HepG2 (cell line): ENCODE measurements around the gene ZFPL1. TPM values are rescaled to one million over a fixed set of nuclear protein-coding genes. Genes with fewer than 3 reads are reported as not detected.

ENCODE experiments used
- FOXJ3 ChIP-seq: sonication (generic); formaldehyde crosslinking; IDR thresholded peaks from 2 replicates; pipeline ENCODE4 v1.4.0; 2020; ENCODE audit warnings: missing genetic modification reagents, mild to moderate bottlenecking, borderline replicate concordance
- TBX2 ChIP-seq: sonication (generic); formaldehyde crosslinking; IDR thresholded peaks from 2 replicates; pipeline ENCODE4 v1.5.0; 2020; ENCODE audit warnings: missing genetic modification reagents, mild to moderate bottlenecking, borderline replicate concordance
- ZNF292 ChIP-seq: sonication (generic); formaldehyde crosslinking; IDR thresholded peaks from 2 replicates; pipeline ENCODE4 v1.8.1; 2022; ENCODE audit warnings: mild to moderate bottlenecking, low read depth, missing genetic modification reagents, borderline replicate concordance
- ZNF331 ChIP-seq: sonication (generic); formaldehyde crosslinking; IDR thresholded peaks from 2 replicates; pipeline ENCODE4 v1.4.0; 2020; ENCODE audit warnings: missing genetic modification reagents
- ZNF558 ChIP-seq: sonication (generic); formaldehyde crosslinking; IDR thresholded peaks from 2 replicates; pipeline ENCODE4 v1.9.0; 2022; ENCODE audit warnings: mild to moderate bottlenecking, missing genetic modification reagents, borderline replicate concordance
- ZNF7 ChIP-seq: IDR thresholded peaks from 2 replicates; pipeline ENCODE4 v1.6.1; 2016; ENCODE audit warnings: missing biosample characterization, missing genetic modification reagents
- polyA plus RNA-seq, 8 experiments: library from polyadenylated mRNA; depleted of rRNA in 3 of 8; stranded (reverse) in 7 of 8; unstranded in 1 of 8; fragments of >200 nt; fragmentation: Illumina TruSeq in 4 of 8; extraction: Trizol in 4 of 8; gene quantifications; 2 replicates each; pipeline versions ENCODE4 v1.2.1 to v1.2.3, GENCODE V29; 2011 to 2016; ENCODE audit warnings: low read depth in 4 of 8, missing spikeins in 1 of 8, mixed read lengths in 1 of 8; ENCODE audit not compliant: insufficient read depth in 1 of 8
- total RNA-seq, 5 experiments: library from RNA; depleted of rRNA; stranded (reverse); fragments of >200 nt; fragmentation: Illumina TruSeq; extraction: Trizol; gene quantifications; 2 replicates each; pipeline ENCODE4 v1.2.3, GENCODE V29; 2016; ENCODE audit warnings: low read depth in 1 of 5
- TF ChIP-seq, protein P1 (sequence below), 2 experiments: sonication (generic) in 1 of 2; formaldehyde crosslinking in 1 of 2; IDR thresholded peaks; 2 replicates each; pipeline versions ENCODE4 v1.4.0 to v1.6.1; 2016 to 2020; ENCODE audit warnings: borderline replicate concordance in 1 of 2, low read depth in 1 of 2, mild to moderate bottlenecking in 1 of 2, missing genetic modification reagents in 1 of 2
- TF ChIP-seq, protein P2 (sequence below), 2 experiments: sonication (generic) in 1 of 2; formaldehyde crosslinking in 1 of 2; IDR thresholded peaks; 2 replicates each; pipeline versions ENCODE4 v1.6.1 to v1.9.0; 2014 to 2022; ENCODE audit warnings: antibody characterized with exemption in 1 of 2, borderline replicate concordance in 1 of 2, inconsistent platforms in 1 of 2, low read depth in 1 of 2, missing genetic modification reagents in 1 of 2
- TF ChIP-seq, protein P3 (sequence below): sonication (generic); formaldehyde crosslinking; IDR thresholded peaks from 2 replicates; pipeline ENCODE4 v1.4.0; 2020; ENCODE audit warnings: missing genetic modification reagents
- TF ChIP-seq, protein P4 (sequence below): sonication (generic); formaldehyde crosslinking; IDR thresholded peaks from 2 replicates; pipeline ENCODE4 v1.4.0; 2020; ENCODE audit warnings: missing genetic modification reagents

The ZFPL1 gene
- total and polyA plus RNA-seq, 2 of the 13 experiments (the other 11 are each of a cell fraction or from before 2014, with no cell fraction given), result 32.2 to 56.0 TPM

DNA sequence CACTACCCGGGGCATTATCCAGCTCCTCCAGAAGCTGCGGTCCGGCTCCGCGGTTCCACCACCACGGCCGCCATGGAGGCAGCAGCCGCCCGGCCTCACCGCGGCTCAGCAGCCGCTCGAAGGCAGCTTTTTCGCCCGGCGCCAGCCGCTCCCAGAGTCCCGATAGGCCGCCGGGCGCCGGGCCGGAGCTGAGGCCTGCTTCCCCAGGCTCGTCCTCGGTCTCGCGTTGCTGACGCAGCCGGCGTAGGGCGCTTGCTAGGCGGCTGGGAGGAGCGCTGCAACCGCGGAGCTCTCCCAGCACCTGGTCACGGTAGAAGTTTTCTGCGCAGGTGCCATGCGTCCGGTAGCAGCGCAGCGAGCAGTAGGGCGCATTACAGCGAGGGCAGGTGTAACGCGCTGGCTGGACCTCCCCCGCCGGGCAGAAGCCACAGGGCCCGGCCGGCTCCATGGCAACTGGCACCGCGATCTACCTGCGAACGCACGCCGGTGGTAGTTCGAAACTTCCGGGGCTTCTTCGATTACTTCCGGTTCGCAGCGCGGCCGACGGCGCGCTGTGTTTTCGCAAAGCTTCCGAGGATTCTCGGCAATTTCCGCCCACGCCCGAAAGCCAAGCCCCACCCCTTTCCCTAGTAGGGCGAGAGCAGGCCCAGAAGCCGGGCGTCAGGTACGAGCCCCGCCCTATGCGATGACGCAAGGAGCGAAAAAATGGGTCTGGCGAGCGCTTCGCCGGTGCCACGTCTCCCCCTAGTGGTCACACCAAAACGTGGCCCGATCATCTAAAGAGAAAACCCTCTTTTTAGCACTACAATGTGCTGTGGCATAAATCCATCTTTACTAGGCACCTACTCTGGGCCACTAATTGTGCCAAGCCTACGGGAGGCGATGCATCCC lies 33.4 kb downstream of the ZFPL1 start, which contains the start of gene ZNHIT2 (continued):
- TF ChIP-seq, protein P1, sequence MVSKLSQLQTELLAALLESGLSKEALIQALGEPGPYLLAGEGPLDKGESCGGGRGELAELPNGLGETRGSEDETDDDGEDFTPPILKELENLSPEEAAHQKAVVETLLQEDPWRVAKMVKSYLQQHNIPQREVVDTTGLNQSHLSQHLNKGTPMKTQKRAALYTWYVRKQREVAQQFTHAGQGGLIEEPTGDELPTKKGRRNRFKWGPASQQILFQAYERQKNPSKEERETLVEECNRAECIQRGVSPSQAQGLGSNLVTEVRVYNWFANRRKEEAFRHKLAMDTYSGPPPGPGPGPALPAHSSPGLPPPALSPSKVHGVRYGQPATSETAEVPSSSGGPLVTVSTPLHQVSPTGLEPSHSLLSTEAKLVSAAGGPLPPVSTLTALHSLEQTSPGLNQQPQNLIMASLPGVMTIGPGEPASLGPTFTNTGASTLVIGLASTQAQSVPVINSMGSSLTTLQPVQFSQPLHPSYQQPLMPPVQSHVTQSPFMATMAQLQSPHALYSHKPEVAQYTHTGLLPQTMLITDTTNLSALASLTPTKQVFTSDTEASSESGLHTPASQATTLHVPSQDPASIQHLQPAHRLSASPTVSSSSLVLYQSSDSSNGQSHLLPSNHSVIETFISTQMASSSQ (IDR thresholded peaks at IDR 0.05; ENCODE audit: low read depth), result no peak
- TF ChIP-seq, protein P1 (CRISPR knock-in tag; IDR thresholded peaks at IDR 0.05; ENCODE audit: borderline replicate concordance), result peak; percentile 66; the same call in 1 of the 2 replicates
- TF ChIP-seq TBX2 (CRISPR knock-in tag) (peak; percentile 80), FOXJ3 (CRISPR knock-in tag) (no peak), ZNF558 (CRISPR knock-in tag) (peak; percentile 97), ZNF7 (CRISPR knock-in tag) (no peak), ZNF331 (CRISPR knock-in tag) (no peak; the same call in 1 of the 2 replicates), ZNF292 (CRISPR knock-in tag) (no peak)
- TF ChIP-seq, protein P2, sequence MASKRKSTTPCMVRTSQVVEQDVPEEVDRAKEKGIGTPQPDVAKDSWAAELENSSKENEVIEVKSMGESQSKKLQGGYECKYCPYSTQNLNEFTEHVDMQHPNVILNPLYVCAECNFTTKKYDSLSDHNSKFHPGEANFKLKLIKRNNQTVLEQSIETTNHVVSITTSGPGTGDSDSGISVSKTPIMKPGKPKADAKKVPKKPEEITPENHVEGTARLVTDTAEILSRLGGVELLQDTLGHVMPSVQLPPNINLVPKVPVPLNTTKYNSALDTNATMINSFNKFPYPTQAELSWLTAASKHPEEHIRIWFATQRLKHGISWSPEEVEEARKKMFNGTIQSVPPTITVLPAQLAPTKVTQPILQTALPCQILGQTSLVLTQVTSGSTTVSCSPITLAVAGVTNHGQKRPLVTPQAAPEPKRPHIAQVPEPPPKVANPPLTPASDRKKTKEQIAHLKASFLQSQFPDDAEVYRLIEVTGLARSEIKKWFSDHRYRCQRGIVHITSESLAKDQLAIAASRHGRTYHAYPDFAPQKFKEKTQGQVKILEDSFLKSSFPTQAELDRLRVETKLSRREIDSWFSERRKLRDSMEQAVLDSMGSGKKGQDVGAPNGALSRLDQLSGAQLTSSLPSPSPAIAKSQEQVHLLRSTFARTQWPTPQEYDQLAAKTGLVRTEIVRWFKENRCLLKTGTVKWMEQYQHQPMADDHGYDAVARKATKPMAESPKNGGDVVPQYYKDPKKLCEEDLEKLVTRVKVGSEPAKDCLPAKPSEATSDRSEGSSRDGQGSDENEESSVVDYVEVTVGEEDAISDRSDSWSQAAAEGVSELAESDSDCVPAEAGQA (IDR thresholded peaks at IDR 0.05; ENCODE audit: low read depth), result peak; percentile 77
- TF ChIP-seq, protein P2 (CRISPR knock-in tag; IDR thresholded peaks at IDR 0.05; ENCODE audit: borderline replicate concordance), result no peak
- TF ChIP-seq, protein P3, sequence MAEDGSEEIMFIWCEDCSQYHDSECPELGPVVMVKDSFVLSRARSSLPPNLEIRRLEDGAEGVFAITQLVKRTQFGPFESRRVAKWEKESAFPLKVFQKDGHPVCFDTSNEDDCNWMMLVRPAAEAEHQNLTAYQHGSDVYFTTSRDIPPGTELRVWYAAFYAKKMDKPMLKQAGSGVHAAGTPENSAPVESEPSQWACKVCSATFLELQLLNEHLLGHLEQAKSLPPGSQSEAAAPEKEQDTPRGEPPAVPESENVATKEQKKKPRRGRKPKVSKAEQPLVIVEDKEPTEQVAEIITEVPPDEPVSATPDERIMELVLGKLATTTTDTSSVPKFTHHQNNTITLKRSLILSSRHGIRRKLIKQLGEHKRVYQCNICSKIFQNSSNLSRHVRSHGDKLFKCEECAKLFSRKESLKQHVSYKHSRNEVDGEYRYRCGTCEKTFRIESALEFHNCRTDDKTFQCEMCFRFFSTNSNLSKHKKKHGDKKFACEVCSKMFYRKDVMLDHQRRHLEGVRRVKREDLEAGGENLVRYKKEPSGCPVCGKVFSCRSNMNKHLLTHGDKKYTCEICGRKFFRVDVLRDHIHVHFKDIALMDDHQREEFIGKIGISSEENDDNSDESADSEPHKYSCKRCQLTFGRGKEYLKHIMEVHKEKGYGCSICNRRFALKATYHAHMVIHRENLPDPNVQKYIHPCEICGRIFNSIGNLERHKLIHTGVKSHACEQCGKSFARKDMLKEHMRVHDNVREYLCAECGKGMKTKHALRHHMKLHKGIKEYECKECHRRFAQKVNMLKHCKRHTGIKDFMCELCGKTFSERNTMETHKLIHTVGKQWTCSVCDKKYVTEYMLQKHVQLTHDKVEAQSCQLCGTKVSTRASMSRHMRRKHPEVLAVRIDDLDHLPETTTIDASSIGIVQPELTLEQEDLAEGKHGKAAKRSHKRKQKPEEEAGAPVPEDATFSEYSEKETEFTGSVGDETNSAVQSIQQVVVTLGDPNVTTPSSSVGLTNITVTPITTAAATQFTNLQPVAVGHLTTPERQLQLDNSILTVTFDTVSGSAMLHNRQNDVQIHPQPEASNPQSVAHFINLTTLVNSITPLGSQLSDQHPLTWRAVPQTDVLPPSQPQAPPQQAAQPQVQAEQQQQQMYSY (CRISPR knock-in tag), result peak; percentile 28; the same call in 1 of the 2 replicates
- TF ChIP-seq, protein P4, sequence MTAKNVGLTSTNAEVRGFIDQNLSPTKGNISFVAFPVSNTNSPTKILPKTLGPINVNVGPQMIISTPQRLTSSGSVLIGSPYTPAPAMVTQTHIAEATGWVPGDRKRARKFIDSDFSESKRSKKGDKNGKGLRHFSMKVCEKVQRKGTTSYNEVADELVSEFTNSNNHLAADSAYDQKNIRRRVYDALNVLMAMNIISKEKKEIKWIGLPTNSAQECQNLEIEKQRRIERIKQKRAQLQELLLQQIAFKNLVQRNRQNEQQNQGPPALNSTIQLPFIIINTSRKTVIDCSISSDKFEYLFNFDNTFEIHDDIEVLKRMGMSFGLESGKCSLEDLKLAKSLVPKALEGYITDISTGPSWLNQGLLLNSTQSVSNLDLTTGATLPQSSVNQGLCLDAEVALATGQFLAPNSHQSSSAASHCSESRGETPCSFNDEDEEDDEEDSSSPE (CRISPR knock-in tag), result no peak; the same call in 1 of the 2 replicates
